Renal cortex interstitium (tissue), 11 donors: ENCODE data around the gene CDKAL1. TPM values are rescaled to one million over a fixed set of nuclear protein-coding genes. Genes with fewer than 3 reads are reported as not detected.
A peak's percentile ranks its signal among the peaks of the same experiment; 100 is the strongest.

Experiments used
- DNase-seq, 11 donors: peaks; one replicate each; pipeline ENCODE4 v3.0.0-alpha.2; 2013; ENCODE audit warnings: low read depth in 9 of 11, low spot score in 4 of 11; ENCODE audit errors: extremely low read depth in 1 of 11
- polyA plus RNA-seq, 3 donors: library from polyadenylated mRNA; unstranded; fragments of 120-200 nt; gene quantifications; one replicate each; pipeline ENCODE4 v1.2.1, GENCODE V29; 2013; ENCODE audit not compliant: insufficient read length in 3 of 3

CDKAL1 gene
- polyA plus RNA-seq, 3 donors: 18.2 to 20.5 (median 20.5) TPM

DNA sequence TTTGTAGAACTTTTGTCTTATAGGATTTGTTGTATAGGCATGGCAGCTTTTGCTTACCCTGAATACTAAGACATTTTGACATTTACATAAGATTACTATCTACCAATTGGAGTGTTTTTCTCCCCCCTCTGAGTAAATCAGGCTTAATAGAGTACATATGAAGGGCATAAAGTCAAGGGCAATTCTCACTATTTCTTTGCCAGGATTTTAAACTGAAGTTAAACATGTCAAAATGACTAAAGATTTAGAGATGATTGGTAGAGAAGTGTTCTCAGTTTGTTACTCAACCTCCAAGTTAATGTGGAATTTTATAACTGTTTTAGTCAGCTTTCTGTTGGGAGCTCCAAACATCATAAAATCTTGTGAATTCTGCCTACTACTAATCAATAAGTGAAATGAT, 157.8 kb downstream of the CDKAL1 start:
- DNase-seq: no peak

- DNase-seq: no peak
Measured at GRCh38 chr6:20693466-20694063, 159.3 kb downstream of the CDKAL1 start.

DNA sequence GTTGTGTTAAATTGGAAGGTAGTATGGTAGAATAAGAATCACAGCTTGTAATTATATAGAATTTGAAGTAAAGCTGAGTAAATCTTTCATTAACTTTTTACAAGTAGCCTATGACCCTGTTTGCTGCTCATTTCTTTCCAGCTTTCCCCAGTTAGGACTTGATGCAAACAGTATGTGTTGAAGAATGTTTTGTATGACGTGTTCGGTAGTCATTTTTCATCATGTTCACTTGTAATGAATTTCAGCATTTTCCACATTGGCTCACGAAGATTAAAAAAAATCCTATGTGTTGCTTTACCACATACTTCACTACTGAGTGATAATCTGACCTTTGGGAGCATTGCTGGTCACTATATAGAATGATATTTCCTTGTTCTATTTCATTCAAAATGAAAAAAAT, 162.4 kb downstream of the CDKAL1 start:
- DNase-seq: peak in 2 of 11 donors; percentile 4 to 6

GRCh38 chr6:20698675-20699074, 164.4 kb downstream of the CDKAL1 start:
- no peak for DNase-seq

DNA sequence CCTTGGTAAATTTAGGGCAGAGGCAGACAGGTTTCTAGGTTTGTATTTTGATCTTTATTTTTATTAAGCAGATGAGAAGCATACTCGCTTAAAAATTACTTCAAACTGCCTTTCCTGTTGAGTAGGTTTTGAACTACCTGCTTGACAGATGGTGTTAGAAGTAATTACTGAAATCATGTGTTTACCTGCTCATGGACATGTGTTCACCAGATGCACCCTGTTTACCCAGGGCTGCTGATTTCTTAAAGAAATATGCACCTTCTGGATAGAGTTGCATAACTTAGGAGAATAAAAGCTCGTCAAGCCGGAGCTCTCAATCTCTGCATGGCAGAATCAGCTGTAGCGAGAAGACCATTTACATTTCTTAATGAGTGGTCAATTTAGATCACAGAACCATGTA, 165.1 kb downstream of the CDKAL1 start:
- DNase-seq: no peak

DNA sequence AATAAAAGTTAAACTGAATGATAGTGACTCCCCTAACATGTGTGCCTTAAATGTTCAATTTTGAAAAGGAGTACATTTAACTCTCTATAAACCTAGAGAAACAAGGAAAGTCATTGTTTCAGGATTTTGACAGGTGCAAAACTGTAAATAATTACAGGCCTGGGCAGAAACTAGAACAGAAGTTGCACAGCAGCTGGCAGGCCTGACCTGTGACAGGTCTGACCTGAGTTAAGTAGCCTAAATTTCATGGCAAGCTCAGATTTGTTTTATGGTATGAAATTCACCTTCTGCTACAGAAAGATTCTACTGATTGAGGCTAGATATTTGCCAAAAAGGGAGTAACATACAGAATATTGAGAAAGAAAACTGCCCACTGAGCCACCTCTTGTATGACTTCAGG, 166.1 kb downstream of the CDKAL1 start:
- no peak for DNase-seq

DNA sequence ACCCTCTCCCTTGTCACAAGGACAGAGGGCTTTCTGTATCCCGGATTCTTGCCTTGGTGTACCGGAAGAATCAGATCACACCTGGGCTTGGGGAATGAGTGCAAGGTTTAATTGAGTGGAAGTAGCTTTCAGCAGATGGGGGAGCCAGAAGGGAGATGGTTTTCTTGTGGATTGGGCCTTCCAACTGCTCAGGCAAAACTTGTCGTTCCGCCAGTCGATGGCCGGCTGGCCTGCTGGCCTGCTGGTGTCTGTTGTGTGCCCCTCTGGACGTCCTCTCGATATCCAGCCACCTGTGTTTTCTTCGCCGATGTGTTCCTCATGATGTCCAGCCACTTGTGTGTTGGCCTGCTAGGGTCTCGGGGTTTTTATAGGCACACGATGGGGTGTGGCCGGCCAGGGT, 168.1 kb downstream of the CDKAL1 start:
- no peak for DNase-seq

GRCh38 chr6:20703049-20703448, 168.8 kb downstream of the CDKAL1 start:
- no peak for DNase-seq

DNA sequence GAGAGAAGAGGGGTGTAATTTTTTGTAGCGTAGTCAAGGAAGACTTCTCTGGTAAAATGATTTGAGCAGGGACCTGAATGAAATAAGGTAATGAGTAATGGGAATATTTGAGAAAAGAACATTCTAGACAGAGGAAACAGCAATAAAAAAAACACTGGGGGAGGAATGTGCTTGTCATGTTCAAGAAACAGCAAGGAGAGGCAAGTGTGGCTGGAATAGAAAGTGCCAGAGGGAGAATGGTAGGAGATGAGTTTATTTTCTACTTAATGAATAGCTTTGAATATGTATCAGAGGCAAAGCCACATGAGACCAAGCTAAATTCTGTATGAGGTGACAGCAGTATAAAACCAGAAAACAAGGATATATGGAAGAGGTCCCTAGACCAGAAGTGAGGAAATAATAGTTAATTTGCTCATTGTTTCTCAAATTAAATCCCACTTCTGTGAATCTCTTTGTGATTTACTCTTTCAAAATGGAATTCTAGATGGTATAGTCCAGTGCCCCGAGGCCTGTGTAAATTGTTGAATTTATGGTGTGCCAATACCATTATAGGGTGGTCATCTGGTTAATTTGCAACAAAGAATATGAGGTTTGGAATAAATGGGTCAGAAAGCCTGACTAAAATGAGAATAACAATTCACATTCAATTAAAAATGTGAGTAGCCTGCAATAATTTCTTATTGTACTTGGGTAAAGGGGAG, 170.2 kb downstream of the CDKAL1 start:
- DNase-seq: no peak

- DNase-seq: no peak
Measured at GRCh38 chr6:20705741-20706140, 171.5 kb downstream of the CDKAL1 start.

DNA sequence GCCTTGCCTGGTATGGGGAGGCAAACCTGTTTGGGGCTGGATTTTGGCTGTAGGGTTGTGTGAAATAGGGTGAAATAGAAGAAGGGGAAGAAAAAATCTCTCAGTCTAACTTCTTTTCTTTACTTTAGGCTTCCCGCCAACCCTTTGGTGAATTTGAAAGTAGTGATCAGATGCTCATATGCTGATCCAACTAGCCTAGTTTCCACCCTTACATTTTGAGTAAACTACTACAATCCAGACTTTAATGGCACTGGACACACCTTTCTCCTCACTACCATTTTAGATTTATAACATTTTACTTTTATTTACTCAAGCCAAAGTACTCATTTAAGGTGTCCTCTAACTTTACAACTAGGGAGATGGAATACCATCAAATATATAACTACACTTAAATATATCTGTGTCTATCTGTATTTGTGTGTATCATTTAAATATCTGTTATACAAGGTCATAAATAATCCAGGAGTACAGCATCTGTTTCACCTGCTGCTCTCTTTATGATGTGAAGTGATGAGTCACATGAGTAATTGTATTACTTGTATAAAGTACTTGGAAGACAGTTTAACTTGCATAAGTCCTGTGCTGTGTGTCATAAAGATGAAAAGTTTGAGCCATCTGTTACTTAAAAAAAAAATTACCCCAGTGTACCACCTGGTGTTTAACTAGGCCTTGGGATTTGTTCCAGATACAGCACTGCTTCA, 172.1 kb downstream of the CDKAL1 start:
- DNase-seq: no peak

- no peak for DNase-seq
Measured at GRCh38 chr6:20706939-20707485, 172.8 kb downstream of the CDKAL1 start.

DNA sequence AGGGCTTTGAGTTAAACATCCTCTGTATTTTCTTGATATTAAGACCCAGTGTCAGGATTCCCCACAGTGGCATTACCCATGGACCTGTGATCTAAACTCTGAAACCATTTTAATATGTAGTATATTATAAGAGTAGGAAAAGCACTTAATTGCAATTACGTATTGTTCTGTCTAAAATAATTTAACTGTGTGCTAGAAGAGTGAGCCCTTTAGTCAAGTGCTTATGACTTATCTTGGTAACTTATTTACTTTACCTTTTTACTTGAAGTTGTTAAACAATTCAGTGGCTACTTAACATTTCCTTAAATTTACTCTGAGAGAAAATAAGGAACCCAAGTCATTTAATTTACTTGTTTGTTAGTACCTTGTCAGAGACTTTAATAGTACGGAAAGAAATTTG, 173.6 kb downstream of the CDKAL1 start:
- DNase-seq: no peak

DNA sequence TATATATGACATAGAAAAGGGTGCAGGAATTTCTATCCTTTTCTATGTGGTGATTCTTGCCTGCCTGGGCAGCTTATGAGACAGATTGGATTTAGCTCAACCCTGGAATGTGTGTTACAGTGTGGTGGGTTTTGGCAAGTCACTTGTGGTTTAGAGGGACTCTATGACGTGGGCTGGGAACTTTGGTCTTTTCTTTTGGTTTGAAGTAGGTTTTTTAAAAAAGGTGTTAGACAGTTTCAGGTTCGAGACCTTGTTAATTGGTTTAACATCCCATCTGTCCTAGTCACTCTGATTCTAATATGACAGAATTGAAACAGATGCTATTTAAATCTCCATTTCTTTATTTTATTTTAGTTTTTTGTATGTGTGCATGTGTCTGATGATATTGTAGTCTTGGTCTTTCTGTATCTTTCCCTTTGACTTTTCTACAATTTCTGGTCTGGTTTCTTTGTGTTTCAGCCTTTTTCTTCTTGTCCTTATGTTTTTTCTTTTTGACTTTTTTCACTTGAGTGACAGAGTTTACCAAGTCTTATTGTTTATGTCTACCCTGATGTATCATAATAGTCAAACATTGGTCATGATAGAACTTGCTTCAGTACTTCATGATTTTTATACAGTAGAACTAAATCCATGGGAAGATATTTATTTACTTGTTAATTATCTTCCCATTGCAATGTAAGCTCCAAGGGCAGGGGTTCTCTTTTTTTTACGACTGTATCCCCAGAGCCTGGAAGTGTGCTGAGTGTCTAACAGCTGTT, 174.3 kb downstream of the CDKAL1 start:
- DNase-seq: no peak

- DNase-seq: no peak
Measured at GRCh38 chr6:20709451-20709850, 175.2 kb downstream of the CDKAL1 start.

DNA sequence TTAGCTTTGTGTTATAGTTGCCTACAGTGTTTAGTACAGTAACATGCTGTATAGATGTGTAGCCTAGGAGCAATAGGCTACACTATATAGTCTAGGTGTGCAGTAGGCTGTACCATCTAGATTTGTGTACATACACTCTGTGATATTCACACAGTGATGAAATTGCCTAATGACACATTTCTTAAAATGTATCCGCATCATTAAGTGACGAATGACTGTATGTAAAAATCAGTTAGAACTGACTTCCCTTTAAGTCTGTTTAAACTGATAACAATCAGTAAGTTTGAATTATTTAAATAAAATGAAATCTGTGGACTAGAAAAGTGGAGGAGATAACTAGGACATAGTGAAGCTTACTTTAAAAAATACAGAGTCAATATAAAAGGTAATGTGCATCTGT, 176.1 kb downstream of the CDKAL1 start:
- no peak for DNase-seq

GRCh38 chr6:20711518-20711917, 177.3 kb downstream of the CDKAL1 start:
- no peak for DNase-seq

DNA sequence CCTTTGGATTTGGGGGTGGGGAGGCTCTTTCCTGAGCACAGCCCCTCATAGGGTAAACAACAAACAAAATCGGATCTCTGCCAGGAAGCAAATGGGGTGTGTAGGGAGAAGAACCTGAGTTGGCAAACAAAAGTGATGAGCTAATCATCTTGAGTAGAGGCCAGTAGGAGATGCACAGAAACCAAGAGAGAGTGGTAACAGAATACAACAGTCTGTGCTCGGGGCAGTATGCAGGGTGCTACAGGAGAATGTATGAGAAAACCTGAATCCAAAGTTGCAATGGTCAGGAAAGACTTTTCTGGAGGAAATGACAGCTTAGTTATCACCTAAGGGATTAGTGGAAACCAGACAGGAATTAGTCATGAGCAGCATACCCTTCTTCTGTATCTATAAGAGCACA, 177.8 kb downstream of the CDKAL1 start:
- DNase-seq: no peak

DNA sequence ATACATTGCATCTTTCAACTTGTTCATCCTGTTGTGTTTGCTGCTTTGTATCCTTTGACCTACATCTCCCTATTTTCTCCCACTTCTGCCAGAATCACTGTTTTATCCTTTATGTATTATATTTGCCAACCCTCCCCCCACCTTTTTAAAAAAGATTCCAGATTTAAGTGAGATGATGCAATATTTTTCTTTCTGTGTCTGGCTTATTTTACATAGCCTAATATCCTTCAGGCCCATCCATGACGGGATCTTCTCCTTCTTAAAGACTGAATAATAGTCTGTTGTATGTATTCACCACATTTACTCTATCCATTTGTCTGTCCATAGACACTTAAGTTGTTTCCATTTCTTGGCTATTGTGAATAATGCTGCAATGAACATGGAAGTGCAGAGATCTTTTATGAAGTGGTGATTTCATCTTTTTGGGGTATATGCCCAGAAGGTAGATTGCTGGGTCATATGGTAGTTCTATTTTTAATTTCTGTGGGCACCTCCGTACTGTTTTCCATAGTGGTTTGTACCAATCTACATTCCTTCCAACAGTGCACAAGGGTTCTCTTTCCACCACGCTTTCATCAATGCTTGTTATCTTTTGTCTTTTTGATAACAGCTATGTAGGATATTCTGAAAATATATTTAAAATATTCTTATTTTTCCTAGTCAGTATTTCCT, 181.0 kb downstream of the CDKAL1 start:
- DNase-seq: no peak
